SU-DHL-6 (cell line): ENCODE results near the gene PTPRS.

Experiments
- H2AFZ ChIP-seq: fragments of 200-600 bp; sonication (generic); 2 replicates; pipeline ENCODE4 v1.6.1; 2014; ENCODE audit warnings: low read depth, mild to moderate bottlenecking, moderate library complexity, mixed read lengths, antibody characterized with exemption, low read length; ENCODE audit not compliant: severe bottlenecking
- H3F3A ChIP-seq: fragments of 200-600 bp; shearing (Covaris generic); 2 replicates; pipeline ENCODE4 v1.6.0; 2016; ENCODE audit warnings: antibody characterized with exemption, mild to moderate bottlenecking; ENCODE audit not compliant: insufficient read depth
- H3K27ac ChIP-seq: fragments of 200-600 bp; sonication (generic); 2 replicates; pipeline ENCODE4 v1.5.1; 2016; ENCODE audit warnings: low read depth, mild to moderate bottlenecking, low read length, moderate library complexity, mixed read lengths
- H3K27me3 ChIP-seq: fragments of 200-600 bp; sonication (generic), shearing (Covaris generic); 2 replicates; pipeline ENCODE4 v1.6.0; 2014; ENCODE audit warnings: mild to moderate bottlenecking, low read length
- H3K36me3 ChIP-seq: fragments of 200-600 bp; sonication (generic); 2 replicates; pipeline ENCODE4 v1.6.1; 2014; ENCODE audit warnings: mild to moderate bottlenecking, low read length, mixed read lengths
- H3K4me2 ChIP-seq: fragments of 300-600, 200-600 bp; shearing (Covaris generic), sonication (generic); 2 replicates; pipeline ENCODE4 v1.6.0; 2014; ENCODE audit warnings: low read length, low read depth, mild to moderate bottlenecking; ENCODE audit not compliant: poor library complexity, severe bottlenecking
- H3K4me3 ChIP-seq: fragments of 200-600 bp; sonication (generic); 2 replicates; pipeline ENCODE4 v1.5.1; 2014; ENCODE audit warnings: antibody characterized with exemption, low read length, mild to moderate bottlenecking, mixed read lengths; ENCODE audit not compliant: insufficient read depth, poor library complexity, severe bottlenecking
- H3K79me2 ChIP-seq: fragments of 200-600 bp; sonication (generic); 2 replicates; pipeline ENCODE4 v1.6.1; 2014; ENCODE audit warnings: mild to moderate bottlenecking, low read length, moderate library complexity; ENCODE audit not compliant: insufficient read depth
- H3K9ac ChIP-seq: fragments of 200-600 bp; sonication (generic); 2 replicates; pipeline ENCODE4 v1.7.0; 2014; ENCODE audit warnings: mild to moderate bottlenecking, low read length
- H3K9me2 ChIP-seq: fragments of 200-600 bp; sonication (generic); replicated peaks from 2 replicates; pipeline ENCODE4 v1.6.1; 2014; ENCODE audit warnings: low read length; ENCODE audit not compliant: insufficient read depth
- H3K9me3 ChIP-seq: fragments of 200-600 bp; sonication (generic); 2 replicates; pipeline ENCODE4 v1.6.1; 2014; ENCODE audit warnings: low read length, mixed read lengths; ENCODE audit not compliant: insufficient read depth
- H4K20me1 ChIP-seq: fragments of 200-600 bp; sonication (generic); 2 replicates; pipeline ENCODE4 v1.6.1; 2014; ENCODE audit warnings: low read depth, mild to moderate bottlenecking, antibody characterized with exemption, low read length, moderate library complexity, mixed read lengths
- CTCF ChIP-seq: fragments of 200-600 bp; sonication (generic); IDR thresholded peaks from one replicate; pipeline ENCODE4 v1.5.1; 2017; ENCODE audit warnings: antibody characterized with exemption, mild to moderate bottlenecking, low read length, moderate library complexity; ENCODE audit not compliant: insufficient read depth, poor library complexity, severe bottlenecking
- EZH2phosphoT487 ChIP-seq: fragments of 200-600 bp; sonication (generic), shearing (Covaris generic); conservative IDR thresholded peaks from 2 replicates; pipeline ENCODE4 v1.6.1; 2018; ENCODE audit warnings: mild to moderate bottlenecking, antibody characterized with exemption, low read length, moderate library complexity, mixed read lengths

The PTPRS gene

GRCh38 chr19:5314012-5314906 is 26.4 kb downstream of the PTPRS start:
- H3K9me2 ChIP-seq = no peaks in the 10 kb centered on the region
- H3F3A ChIP-seq = no peaks in the 10 kb centered on the region
- no peak overlapping the region for H3K27ac ChIP-seq
- H3K9ac ChIP-seq = no peak overlapping the region
- H3K79me2 ChIP-seq = no peaks in the 10 kb centered on the region
- TF ChIP-seq EZH2phosphoT487 (no peak), CTCF (no peak)
- H3K36me3 ChIP-seq = no peaks in the 10 kb centered on the region
- H4K20me1 ChIP-seq = no peaks in the 10 kb centered on the region
- H3K9me3 ChIP-seq = no peaks in the 10 kb centered on the region
- no peak overlapping the region for H3K4me3 ChIP-seq
- no peak overlapping the region for H2AFZ ChIP-seq
- no peaks in the 10 kb centered on the region for H3K27me3 ChIP-seq
- no peak overlapping the region for H3K4me2 ChIP-seq

- no peak overlapping the region for H3K27ac ChIP-seq
- H3F3A ChIP-seq = no peaks in the 10 kb centered on the region
- H3K9ac ChIP-seq = no peak overlapping the region
- no peak overlapping the region for H3K4me3 ChIP-seq
- no peak for TF ChIP-seq CTCF
- no peak for TF ChIP-seq EZH2phosphoT487
- no peaks in the 10 kb centered on the region for H4K20me1 ChIP-seq
- H3K9me2 ChIP-seq = no peaks in the 10 kb centered on the region
- H3K79me2 ChIP-seq = no peaks in the 10 kb centered on the region
- no peak overlapping the region for H3K4me2 ChIP-seq
- no peaks in the 10 kb centered on the region for H3K36me3 ChIP-seq
- H2AFZ ChIP-seq = no peak overlapping the region
- H3K9me3 ChIP-seq = no peaks in the 10 kb centered on the region
- H3K27me3 ChIP-seq = no peaks in the 10 kb centered on the region
Observed at GRCh38 chr19:5313307-5313706, 27.3 kb downstream of the PTPRS start.

GRCh38 chr19:5312058-5312457 is 28.6 kb downstream of the PTPRS start:
- H3K9ac ChIP-seq = no peak overlapping the region
- H3F3A ChIP-seq = no peaks in the 10 kb centered on the region
- no peaks in the 10 kb centered on the region for H3K27me3 ChIP-seq
- H3K9me3 ChIP-seq = no peaks in the 10 kb centered on the region
- no peaks in the 10 kb centered on the region for H3K9me2 ChIP-seq
- no peak overlapping the region for H2AFZ ChIP-seq
- TF ChIP-seq CTCF (no peak), EZH2phosphoT487 (no peak)
- no peak overlapping the region for H3K4me2 ChIP-seq
- no peak overlapping the region for H3K27ac ChIP-seq
- H3K79me2 ChIP-seq = no peaks in the 10 kb centered on the region
- H4K20me1 ChIP-seq = no peaks in the 10 kb centered on the region
- H3K36me3 ChIP-seq = no peaks in the 10 kb centered on the region
- H3K4me3 ChIP-seq = no peak overlapping the region
